ENCODE results near the gene ONECUT3.

DNA sequence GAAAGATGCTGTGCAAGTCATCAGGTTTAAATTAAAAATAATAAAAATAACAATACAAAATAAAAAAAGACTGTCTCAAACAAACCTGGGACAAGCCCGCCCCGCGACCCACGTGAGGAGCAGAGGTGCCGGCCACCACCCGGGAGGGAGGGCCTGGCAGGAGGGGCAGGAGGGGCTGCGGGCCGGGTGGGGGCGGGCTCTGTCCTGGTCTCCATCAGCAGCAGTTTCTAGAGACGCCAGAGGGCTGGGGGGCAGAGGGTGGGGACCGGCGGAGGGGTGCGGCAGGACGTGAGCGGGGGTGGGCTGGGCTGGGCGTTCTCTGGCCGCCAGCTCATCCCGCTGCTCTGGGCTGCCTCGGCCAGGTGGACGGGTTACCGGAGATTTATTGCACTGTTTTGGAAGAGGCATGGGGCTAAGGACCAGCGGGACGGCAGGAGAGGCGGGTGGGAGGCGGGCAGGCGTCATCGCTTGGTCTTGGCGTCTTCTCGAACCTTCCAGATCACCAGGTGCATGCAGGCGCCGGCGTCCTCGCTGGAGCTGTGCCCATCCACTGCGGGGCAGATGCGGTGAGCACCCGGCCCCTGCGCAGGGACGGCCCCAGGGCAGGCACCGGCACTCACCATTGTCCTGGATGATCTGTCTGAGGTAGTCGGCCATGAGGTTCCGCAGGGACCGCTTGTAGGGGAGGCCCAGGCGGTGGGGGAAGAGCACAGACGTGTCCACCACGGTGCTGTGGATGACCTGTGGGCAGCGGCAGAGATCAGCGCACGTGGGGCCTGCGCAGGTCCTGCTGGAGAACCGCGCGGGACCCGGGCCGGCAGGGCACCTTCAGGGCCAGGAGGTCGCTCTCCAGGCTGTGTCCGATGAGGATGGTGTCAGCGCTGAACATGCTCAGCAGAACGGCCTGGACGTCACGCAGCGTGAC lies 62.6 kb downstream of the ONECUT3 start:
- TF ChIP-seq POLR2A (IDR thresholded peaks at IDR 0.05; ENCODE audit: low read depth, low read length) (no peak), CTCF (IDR thresholded peaks at IDR 0.05; ENCODE audit: extremely low read depth in 1 of 2, insufficient read depth in 1 of 2, low read depth in 1 of 2, low read length in 2 of 2) (no peak), POLR2AphosphoS5 (IDR thresholded peaks at IDR 0.05; ENCODE audit: insufficient read depth, low read depth, low read length) (no peak), FOS (IDR thresholded peaks at IDR 0.05; ENCODE audit: borderline replicate concordance, insufficient read depth, low read length) (no peak), JUN (IDR thresholded peaks at IDR 0.05; ENCODE audit: borderline replicate concordance, insufficient read depth, insufficient read length, low read depth) (no peak), EZH2 (IDR thresholded peaks at IDR 0.05; ENCODE audit: borderline replicate concordance, low read depth, low read length, severe bottlenecking) (no peak)
